Activated CD8-positive, alpha-beta memory T cell treated with anti-CD3 and anti-CD28 coated beads, Interleukin-2, amount 50 U/mL, for 1 hour (primary cell): ENCODE measurements around the gene NSFL1C.
A peak's percentile ranks its signal among the peaks of the same experiment; 100 is the strongest.
"Not testable (repeated sequence)": the region's sequence is repeated elsewhere in the genome, so short reads cannot be mapped to it uniquely, and the experiment has no call there.

Experiments used
- DNase-seq: peaks from one replicate; pipeline ENCODE4 v3.0.0-alpha.2; 2020; ENCODE audit errors: extremely low read depth

NSFL1C gene

DNA sequence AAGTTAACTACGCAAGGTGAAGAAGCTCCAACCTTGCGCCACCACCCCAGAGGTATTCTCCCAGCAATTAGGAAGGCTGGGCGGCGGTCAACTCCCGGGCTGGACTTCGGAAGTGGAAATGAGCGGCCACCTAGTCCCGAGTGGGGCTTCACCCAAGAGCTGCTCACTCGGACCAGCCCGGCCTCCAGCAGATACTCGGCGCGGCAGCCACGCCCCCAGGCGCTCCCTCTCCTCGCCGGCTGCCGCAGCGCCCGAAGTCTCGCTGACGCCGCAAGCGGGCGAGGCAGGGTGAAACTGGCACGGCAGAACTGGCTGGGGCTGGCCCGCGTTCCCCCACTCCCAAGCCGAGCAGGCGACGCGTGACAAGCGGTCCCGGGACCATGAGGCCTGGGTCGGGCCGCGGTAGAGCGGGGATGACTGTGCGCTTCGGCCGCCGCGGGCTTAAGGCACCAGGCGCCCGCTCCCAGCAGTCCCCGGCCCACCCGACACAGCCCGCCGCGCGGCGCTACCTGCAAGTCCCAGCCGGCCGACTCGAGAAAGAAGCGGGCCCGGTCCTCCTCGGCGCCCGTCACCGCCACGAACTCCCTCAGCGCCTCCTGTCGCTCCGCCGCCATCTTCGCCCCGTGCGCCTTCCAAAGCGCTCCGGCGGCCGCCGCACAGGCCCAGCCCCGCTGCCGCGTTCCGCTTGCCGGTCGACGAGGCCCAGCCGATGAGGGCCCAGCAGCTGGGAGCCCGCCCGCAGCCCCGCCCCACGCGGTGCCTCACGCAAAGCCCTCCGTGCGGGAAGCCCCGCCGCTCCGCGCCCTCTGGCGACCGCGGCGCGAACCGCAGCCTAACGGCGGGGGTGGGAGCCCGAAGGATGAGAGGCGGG, at the start of gene NSFL1C:
Gene NSFL1C, minus strand, starts transcription at position 639 of the 871 bp plus-strand sequence. Its CDS starts 25 bp downstream, at position 614.
- peak; percentile 78 for DNase-seq

GRCh38 chr20:1513801-1514200, 47.2 kb upstream of the NSFL1C start:
- DNase-seq, result no peak

- no peak for DNase-seq
Observed at GRCh38 chr20:1509237-1509636, 42.6 kb upstream of the NSFL1C start.

- DNase-seq, result no peak
Observed at GRCh38 chr20:1508574-1508973, 41.9 kb upstream of the NSFL1C start.

DNA sequence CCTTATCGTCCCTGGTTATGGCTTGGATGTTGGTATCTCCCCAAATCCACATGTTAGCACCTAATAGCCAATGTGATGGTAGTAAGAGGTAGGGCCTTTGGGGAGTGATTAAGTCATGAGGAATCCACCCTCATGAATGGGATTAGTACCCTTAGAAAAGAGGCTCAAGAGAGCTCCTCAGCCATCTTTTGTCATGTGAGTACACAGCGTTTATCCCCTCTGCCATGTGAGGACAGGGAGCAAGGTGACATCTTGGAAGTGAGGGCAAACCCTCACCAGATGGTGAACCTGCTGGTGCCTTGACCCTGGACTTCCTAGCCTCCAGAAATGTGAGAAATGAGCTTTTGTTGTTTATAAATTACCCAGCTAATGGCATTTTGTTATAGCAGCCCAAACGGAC, 40.6 kb upstream of the NSFL1C start:
- no peak for DNase-seq

DNA sequence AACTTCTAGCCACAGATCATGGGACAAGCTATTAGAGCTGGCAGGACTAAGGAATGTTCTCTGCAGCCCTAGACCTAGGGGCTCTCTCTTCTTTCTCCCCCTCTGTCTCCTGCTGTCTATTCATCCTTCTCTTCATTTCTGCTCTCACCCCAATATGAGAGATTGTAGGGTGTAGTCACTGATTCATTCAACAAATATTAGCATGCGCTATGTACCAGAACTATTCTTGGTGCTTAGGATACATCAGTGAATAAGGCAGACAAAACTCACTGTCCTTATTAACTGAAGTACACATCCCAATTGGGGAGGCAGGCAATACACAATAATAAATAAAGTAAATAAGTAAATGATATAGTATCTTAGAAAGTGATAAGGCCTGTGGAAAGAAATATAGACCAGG, 39.2 kb upstream of the NSFL1C start:
- DNase-seq, result no peak

GRCh38 chr20:1505361-1505760, 38.7 kb upstream of the NSFL1C start:
- DNase-seq, result no peak

GRCh38 chr20:1503564-1504227, 37.0 kb upstream of the NSFL1C start:
- DNase-seq, result peak; percentile 43

DNA sequence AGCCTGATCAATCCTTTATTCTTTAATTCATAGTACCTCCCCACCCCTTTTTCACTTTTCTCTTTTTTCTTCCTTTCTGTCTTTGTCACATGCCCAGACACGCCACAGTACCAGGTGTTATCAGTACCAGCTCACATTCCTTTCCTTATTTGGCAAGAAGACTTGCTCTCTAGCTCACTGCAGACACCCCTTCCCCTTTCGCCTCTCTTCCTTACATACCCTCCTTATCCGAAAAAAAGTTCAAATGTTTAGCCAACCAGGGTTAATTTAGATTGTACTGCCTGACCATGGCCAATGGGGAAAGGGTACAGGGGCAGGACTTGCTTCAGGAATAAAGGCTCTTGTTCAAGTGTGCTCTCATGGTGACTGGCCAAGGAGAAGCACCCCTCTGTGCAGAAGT, 33.8 kb upstream of the NSFL1C start:
- DNase-seq, result no peak

- no peak for DNase-seq
Observed at GRCh38 chr20:1499528-1500420, 33.1 kb upstream of the NSFL1C start.

DNA sequence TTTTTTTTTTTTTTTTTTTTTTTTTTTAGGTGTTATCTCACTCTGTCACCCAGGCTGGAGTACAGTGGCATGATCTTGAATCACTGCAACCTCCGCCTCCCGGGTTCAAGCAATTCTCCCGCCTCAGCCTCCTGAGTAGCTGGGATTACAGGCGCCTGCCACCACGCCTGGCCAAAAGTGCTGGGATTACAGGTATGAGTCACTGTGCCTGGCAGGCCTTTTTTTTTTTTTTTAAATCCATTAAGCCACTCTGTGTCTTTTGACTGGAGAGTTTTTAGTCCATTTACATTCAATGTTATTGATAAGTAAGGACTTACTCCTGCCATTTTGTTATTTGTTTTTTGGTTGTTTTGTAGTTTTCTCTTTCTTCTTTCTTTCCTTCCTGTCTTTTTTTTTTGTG, 30.7 kb upstream of the NSFL1C start:
- not testable (repeated sequence) for DNase-seq

DNA sequence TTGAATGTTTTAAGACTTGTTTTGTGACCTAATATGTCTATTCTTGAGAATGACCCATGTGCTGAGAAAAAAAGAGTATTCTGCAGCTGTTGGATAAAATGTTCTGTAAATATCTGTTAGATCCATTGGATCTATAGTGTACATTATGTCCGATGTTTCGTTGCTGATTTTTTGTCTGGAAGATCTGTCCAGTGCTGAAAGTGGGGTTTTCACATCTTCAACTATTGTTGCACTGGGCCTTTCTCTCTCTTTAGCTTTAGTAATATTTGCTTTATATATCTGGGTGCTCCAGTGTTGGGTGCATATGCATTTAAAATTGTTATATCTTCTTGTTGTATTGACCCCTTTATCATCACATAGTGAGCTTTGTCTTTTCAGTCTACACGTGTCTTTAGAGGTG, 30.3 kb upstream of the NSFL1C start:
- no peak for DNase-seq

DNA sequence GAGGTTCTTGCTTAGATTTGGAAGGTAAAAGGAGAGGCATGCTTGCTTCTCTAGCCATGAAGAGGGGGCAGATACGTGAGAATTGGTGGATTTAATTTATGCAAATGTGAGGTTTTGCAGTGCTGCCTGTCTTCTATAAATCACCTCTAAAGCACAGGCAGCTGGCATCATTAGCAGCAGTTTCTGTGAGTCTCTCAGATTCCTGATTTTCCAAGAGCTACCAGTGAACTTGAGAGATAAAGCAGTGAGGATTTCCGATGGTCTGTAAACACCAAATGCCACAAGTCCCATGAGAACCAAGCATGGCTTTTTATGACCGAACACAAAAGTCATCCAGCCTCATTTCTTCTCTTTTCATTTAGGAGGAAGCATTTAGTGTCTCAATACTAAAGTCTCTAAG, 27.8 kb upstream of the NSFL1C start:
- DNase-seq, result no peak

DNA sequence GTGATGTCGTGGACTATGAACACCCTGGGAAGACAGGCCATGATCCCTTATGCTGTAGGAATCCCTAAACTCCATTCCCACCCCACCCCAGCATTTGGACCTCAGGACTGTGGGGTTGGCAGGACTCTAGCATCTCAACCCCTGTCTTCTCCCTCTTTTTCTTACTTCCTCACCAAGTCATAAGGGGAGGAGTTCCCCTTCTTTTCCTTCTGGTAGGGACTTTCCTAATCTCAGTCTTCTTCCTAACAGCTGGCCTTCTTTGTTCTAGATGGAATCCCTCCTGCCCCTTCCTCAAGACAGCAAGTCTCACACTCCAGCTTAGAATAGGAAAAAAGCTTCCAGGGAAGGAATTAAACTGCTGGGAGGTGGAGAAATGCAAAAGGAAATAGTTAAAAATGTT, 26.9 kb upstream of the NSFL1C start:
- no peak for DNase-seq

DNA sequence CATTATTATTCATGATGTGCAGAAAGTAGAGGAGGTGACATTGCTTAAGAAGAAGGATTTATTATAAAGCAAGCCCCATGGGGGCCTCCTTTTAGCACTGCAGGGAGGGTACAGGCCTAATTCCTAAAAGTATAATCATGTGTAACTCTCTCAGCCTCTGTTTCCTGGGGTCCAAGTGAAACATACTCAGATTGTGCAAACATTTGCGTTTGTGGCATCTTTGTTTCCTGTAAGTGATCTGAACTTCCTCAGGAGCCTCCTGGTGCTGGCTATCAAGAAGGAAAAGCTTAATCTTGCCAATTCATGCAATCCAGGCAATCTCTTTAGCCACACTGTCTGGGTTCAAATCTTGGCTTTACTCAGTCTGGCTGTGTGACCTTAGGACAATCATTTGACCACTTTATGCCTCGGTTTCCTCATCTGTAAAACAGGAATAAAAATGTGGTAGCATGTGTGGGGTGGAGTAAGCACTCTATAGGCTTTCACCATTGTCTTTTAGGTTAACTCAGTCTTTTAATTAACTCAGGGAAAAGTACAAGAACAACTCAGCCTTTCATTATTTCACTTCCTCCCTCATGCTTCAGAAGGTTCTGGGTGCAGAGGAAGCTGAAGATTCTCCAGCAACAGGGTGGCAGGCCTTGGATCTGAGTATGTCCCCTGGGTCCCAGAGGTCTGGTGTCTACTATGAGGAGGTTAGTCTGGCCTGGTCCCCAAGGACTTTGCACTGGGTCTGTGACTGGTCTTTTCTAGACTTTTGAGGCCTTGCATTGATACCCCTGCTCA, 25.4 kb upstream of the NSFL1C start:
- no peak for DNase-seq

DNA sequence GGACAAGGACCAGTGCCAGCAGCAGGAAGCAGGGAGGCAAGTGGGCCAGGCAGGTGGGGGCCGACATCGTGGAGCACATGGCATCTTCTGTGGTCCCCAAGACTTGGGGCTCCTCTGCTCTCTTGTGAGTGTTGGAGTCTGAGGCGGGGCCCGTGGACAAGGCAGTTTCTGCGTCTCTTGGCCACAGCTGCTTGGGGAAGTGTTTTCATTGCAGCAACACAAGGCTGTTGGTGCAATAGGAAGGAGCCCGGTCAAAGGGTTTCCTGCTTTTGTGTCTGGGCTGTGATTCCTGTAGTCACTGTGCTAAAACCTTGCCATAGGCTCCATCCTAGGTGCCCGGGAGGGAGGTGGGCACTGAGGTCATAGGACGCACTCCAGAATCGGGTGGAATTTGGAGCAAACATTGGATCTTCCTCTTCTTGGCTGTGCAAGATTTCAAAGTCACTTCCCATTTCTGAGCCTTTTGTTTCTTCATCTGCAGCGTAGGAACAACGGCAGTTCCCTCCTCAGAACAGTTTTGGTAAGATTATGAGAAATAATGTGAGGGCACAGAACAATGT, 24.7 kb upstream of the NSFL1C start, which contains the start of gene SIRPB2:
Gene SIRPB2, minus strand, starts transcription at position 140 of the 560 bp plus-strand sequence. Its CDS starts 61 bp downstream, at position 79.
- DNase-seq, result no peak

DNA sequence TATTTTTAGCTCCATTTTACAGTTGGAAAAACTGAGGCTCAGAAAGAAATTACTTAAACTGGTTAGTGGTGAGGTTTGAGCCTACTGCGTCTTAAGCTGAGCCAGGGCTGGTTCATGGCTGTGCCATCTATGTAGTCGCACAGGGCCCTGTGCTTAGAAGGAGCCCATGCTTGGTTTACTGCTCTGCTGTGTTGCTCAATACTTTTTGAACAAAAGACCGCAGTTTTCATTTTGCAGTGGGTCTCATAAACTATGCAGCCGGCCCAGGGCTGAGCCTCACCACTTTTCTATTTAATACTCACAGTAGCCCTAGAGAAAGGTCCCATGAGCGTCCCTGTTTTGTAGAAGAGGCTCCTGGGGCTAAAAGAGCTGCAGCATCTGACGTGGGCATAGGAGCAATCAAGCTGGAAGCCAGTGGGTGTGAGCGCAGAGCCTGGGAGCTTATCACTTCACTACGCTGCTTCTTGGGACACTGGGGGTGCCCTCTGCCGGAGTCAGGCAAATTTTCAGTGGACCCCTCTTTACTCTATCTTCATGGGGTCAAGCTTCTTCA, 24.1 kb upstream of the NSFL1C start:
- DNase-seq, result no peak

GRCh38 chr20:1489764-1490436, 23.3 kb upstream of the NSFL1C start:
- no peak for DNase-seq

DNA sequence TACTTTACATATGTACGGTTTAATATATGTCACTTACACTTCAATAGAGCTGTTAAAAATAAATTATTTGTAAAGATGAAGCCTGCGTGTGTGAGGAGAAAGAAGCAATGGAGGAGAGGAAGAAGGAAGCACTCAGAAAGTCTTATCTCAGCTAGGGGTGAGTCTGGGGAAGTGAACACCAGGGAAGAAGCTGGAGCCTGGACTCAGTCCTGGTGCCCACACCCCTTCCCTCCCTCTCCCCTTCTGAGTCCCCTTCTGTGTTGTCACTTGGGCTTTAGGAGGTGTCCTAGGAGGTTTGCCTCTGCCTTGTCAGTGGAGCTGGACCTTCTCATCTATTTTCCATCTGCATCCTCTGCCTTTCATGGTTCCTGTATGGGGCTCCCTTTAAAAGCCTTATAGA, 22.7 kb upstream of the NSFL1C start:
- DNase-seq, result no peak

- no peak for DNase-seq
Observed at GRCh38 chr20:1486566-1486965, 19.9 kb upstream of the NSFL1C start.
